AG08395 (cell line): ENCODE measurements around the gene SMIM38.

Source experiments
- DNase-seq: peaks from one replicate; pipeline ENCODE4 v3.0.0; 2012; ENCODE audit warnings: mixed read lengths, low spot score

SMIM38 gene

GRCh38 chr11:69155302-69156234 is at the start of gene SMIM38:
Gene SMIM38, plus strand, starts transcription at chr11:69155935. Its CDS starts 1,912 bp downstream, at chr11:69157847.
- DNase-seq = no peak

GRCh38 chr11:69106031-69106811 is 49.5 kb upstream of the SMIM38 start:
- DNase-seq = no peak

GRCh38 chr11:69107413-69107812 is 48.3 kb upstream of the SMIM38 start:
- no peak for DNase-seq

GRCh38 chr11:69108030-69108429 is 47.7 kb upstream of the SMIM38 start:
- no peak for DNase-seq

- DNase-seq = no peak
Observed at GRCh38 chr11:69108559-69108958, 47.2 kb upstream of the SMIM38 start.

GRCh38 chr11:69109101-69109500 is 46.6 kb upstream of the SMIM38 start:
- no peak for DNase-seq

GRCh38 chr11:69110451-69110850 is 45.3 kb upstream of the SMIM38 start:
- no peak for DNase-seq

GRCh38 chr11:69111624-69112542 is 43.9 kb upstream of the SMIM38 start:
- no peak for DNase-seq

- DNase-seq = no peak
Observed at GRCh38 chr11:69113226-69113625, 42.5 kb upstream of the SMIM38 start.

- no peak for DNase-seq
Observed at GRCh38 chr11:69113646-69114340, 41.9 kb upstream of the SMIM38 start.

- no peak for DNase-seq
Observed at GRCh38 chr11:69114362-69114761, 41.4 kb upstream of the SMIM38 start.

- no peak for DNase-seq
Observed at GRCh38 chr11:69114811-69115523, 40.8 kb upstream of the SMIM38 start.

GRCh38 chr11:69115586-69116560 is 39.9 kb upstream of the SMIM38 start:
- no peak for DNase-seq

GRCh38 chr11:69116671-69117070 is 39.1 kb upstream of the SMIM38 start:
- no peak for DNase-seq

GRCh38 chr11:69119190-69119589 is 36.5 kb upstream of the SMIM38 start:
- no peak for DNase-seq

- DNase-seq = no peak
Observed at GRCh38 chr11:69120096-69120875, 35.4 kb upstream of the SMIM38 start.

- no peak for DNase-seq
Observed at GRCh38 chr11:69121021-69121420, 34.7 kb upstream of the SMIM38 start.

- DNase-seq = no peak
Observed at GRCh38 chr11:69121621-69122325, 34.0 kb upstream of the SMIM38 start.
